Esophagus squamous epithelium (tissue), 4 donors: ENCODE results near the gene OR6N1.

Experiments used
- POLR2A ChIP-seq, 4 donors: fragments of 450-650 bp; IDR thresholded peaks; one replicate each; pipeline ENCODE4 v1.6.1; 2017; ENCODE audit warnings: antibody characterized with exemption in 4 of 4, mild to moderate bottlenecking in 4 of 4, moderate library complexity in 3 of 4
- TF ChIP-seq, protein P1 (sequence below), 6 experiments: fragments of 450-650 bp in 4 of 6; fragments of 200-600 bp in 2 of 6; sonication (generic) in 2 of 6; IDR thresholded peaks; one replicate each; pipeline ENCODE4 v1.5.1; 2016 to 2019; ENCODE audit warnings: antibody characterized with exemption in 6 of 6, mild to moderate bottlenecking in 4 of 6, moderate library complexity in 4 of 6

DNA sequence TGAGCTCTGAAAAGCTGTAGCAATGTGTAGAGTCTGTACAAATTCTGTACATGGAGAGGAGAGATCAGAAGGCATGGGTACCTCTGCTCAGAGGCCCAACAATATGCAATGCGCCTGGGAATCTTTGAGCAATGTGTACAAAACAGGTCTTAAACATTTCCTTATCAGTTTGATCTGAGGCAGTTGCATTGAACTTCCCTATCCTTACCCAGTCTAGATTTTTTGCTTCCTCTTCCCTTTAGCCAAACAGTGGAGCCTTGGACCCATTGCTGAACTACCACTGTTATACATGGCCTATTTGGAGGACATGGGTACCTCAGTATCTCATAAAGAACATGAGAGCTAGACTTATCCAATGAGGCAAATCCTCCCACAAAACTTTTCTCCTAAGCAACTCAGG lies 46.6 kb upstream of the OR6N1 start:
- TF ChIP-seq, protein P1, sequence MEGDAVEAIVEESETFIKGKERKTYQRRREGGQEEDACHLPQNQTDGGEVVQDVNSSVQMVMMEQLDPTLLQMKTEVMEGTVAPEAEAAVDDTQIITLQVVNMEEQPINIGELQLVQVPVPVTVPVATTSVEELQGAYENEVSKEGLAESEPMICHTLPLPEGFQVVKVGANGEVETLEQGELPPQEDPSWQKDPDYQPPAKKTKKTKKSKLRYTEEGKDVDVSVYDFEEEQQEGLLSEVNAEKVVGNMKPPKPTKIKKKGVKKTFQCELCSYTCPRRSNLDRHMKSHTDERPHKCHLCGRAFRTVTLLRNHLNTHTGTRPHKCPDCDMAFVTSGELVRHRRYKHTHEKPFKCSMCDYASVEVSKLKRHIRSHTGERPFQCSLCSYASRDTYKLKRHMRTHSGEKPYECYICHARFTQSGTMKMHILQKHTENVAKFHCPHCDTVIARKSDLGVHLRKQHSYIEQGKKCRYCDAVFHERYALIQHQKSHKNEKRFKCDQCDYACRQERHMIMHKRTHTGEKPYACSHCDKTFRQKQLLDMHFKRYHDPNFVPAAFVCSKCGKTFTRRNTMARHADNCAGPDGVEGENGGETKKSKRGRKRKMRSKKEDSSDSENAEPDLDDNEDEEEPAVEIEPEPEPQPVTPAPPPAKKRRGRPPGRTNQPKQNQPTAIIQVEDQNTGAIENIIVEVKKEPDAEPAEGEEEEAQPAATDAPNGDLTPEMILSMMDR (IDR thresholded peaks at IDR 0.05) = no peak
- TF ChIP-seq POLR2A (IDR thresholded peaks at IDR 0.05) = no peak
